G401.6 (cell line): ENCODE measurements around the gene HSH2D.
"Not testable (repeated sequence)": the region's sequence is repeated elsewhere in the genome, so short reads cannot be mapped to it uniquely, and the experiment has no call there.

Experiments used
- FAIRE-seq: peaks from 2 replicates; lab custom pipeline; 2012; peaks lifted over from hg19 to GRCh38; lab: Jason Lieb, UNC

Gene HSH2D

GRCh38 chr19:16119075-16119857, 24.2 kb upstream of the HSH2D start:
- not testable (repeated sequence) for FAIRE-seq

GRCh38 chr19:16121141-16121540, 22.3 kb upstream of the HSH2D start:
- FAIRE-seq: no peak

GRCh38 chr19:16121967-16122366, 21.5 kb upstream of the HSH2D start:
- no peak for FAIRE-seq

GRCh38 chr19:16124953-16125352, 18.5 kb upstream of the HSH2D start:
- no peak for FAIRE-seq

DNA sequence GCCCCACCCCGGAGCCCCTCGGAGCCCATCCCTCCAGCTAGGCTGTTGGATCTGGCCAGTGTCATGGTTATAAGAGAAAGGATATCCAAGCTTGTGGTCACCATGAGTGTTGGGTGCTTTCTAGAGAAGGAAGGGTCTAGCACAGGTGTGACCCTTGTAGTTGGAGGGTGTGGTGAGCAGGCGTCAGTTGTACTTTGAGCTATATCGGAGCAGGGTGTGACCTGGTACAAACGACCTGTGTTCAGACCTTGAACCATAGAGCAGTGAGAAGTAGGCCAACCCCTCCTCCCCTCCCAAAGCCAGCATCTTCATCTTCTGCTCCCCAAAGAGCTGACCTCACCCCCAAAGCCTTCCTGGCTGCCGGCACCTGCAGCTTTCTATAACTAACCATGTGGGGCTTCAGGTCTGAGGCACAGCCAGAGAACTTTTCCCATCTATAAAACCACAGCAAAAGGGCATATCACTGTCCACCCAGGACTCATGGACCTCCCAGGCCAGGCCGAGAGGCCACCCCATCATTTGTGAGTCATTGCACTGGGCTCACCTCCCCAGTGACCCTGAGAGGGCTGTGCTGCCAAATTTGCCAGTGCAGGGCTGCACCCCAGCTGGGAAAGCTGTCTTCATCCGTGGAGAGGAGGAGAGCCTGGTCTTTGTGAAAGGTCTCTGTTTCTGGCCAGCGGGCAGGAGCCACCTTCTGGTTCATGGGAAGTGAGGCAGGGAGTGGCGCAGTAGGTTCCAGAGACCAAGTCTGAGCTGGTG, 17.6 kb upstream of the HSH2D start:
- FAIRE-seq: no peak

GRCh38 chr19:16127080-16127479, 16.4 kb upstream of the HSH2D start:
- FAIRE-seq: no peak

GRCh38 chr19:16127776-16128371, 15.6 kb upstream of the HSH2D start:
- FAIRE-seq: no peak

DNA sequence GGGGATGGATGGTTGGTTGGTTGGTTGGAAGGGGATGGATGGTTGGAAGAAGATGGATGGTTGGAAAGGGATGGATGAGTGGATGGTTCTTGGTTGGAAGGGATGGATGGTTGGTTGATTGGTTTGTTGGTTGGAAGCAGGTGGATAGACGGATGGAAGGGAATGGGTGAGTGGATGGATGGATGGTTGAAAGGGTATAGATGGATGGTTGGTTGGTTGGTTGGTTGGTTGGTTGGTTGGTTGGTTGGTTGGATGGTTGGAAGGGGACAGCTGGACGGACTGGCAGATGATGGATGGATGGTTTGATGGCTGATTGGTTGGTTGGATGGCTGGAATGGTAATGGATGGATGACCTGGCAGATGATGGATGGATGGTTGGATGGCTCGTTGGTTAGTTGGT, 11.8 kb upstream of the HSH2D start:
- no peak for FAIRE-seq

DNA sequence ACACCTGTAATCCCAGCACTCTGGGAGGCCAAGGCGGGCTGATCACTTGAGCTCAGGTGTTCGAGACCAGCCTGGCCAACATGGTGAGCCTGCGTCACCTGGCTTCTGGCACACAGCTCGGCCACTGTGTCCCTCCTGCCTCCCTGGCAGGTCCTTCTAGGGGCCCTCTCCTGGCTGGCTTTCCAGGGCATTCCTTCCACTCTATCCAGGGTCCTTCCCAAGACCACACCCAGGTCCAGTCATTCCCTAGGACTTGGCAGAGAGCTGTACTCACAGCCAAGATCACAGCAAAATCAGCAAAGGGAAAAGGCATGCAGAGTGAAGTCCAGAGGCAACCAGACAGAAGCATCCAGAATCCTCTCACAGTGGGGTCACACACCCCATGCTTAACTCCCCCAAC, 9.7 kb upstream of the HSH2D start:
- FAIRE-seq: no peak

DNA sequence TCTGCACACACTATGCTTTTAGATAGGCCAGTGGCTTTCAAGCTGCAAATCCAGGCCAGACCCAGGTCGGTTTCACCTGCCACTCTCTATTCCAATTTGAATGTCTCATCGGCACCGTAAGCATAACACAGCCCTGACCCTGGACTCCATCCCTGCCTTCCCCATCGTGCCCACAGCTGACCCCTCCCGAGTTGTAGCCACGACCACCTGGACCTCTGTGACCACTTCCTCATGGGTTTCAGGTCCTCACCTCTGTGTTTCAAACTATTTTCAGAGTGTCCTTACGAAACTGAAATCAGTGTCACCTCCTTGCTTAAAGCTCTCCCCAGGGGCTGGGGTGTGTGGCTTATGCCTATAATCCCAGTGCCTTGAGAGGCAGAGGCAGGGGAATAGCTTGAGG, 9.0 kb upstream of the HSH2D start:
- FAIRE-seq: no peak

GRCh38 chr19:16135430-16136127, 7.9 kb upstream of the HSH2D start:
- FAIRE-seq: no peak

DNA sequence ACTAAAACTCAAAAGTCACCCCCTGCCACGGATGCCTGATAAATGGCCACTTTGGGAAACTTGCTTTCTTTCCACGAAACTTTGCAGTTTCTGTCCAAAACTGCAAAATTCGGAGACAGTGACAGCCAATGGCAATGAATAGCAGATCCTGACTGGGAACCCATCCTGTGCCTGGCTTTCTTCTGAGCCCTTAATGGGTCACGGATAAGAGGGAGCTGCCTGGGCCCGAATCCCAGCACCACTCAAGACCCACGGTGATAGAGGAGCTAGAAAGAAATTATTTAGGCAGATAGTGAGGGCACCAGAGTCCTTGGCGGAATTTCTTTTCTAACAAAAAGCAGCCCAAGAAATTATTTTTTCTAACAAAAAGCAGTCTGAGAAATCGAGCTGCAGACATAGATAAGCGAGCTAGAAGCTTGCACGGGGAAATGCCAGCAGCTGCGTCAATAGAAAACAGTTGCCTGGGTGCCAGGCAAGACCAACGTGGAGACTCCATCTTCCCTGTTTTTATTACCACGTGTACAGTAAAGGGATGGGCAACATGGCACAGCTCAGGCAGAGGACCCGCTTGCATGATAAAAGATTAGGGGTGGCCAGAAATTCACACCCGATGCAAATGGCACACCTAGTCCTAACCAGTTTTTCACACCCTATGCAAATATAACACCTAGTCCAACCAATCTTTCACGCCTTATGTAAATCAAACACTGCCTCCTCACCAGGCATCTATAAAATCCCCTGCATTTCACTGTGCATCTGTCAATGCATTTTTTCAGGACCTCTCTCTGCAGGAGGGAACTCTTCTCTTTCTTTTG, 7.1 kb upstream of the HSH2D start:
- no peak for FAIRE-seq

DNA sequence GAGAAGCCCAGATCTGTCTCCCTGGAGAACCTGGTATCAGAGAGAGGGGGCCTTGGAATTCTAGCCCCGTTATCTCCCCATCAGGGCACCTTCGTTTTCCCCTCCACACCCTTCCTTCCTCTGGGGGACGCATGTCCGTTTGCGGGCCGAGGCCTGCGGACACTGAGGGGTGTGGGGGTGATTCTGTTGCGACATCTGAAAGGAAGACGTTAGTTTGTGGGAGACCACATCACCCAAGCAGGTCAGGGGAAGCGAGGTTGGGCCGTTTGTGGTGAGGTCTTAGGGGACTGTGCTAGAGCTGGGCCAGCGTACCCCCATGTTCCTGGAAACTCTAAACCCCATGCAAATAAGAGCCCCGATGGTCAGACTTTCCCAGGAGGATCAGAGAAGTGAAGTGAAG, 3.7 kb upstream of the HSH2D start:
- FAIRE-seq: no peak

- FAIRE-seq: no peak
Observed at GRCh38 chr19:16141043-16141442, 2.4 kb upstream of the HSH2D start.

DNA sequence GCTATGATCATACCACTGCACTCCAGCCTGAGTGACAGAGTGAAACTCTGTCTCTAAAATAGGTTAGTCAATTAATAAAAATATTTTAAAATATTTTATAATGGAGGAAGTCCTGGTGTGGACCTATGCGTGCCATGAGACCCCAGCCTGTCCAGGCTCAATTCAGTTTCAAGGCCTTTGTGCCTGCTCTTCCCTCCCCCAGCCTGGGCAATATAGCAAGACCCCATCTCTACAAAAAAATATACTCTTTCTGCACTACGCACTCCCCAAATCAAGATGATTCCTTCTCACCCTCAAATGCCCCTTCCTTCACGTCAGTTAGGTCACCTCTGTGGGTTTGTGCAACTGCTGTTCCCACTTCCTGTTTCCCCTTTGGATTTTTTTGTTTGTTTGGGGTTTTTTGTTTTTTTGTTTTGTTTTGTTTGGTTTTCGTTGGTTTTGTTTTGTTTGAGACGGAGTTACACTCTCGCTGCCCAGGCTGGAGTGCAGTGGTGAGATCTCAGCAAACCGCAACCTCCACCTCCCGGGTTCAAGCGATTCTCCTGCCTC, 1.4 kb upstream of the HSH2D start:
- FAIRE-seq: no peak

GRCh38 chr19:16144216-16144581, 714 bp downstream of the HSH2D start:
- FAIRE-seq: no peak

- FAIRE-seq: no peak
Observed at GRCh38 chr19:16146112-16146511, 2.6 kb downstream of the HSH2D start.

GRCh38 chr19:16148443-16149229, 5.2 kb downstream of the HSH2D start:
- no peak for FAIRE-seq

DNA sequence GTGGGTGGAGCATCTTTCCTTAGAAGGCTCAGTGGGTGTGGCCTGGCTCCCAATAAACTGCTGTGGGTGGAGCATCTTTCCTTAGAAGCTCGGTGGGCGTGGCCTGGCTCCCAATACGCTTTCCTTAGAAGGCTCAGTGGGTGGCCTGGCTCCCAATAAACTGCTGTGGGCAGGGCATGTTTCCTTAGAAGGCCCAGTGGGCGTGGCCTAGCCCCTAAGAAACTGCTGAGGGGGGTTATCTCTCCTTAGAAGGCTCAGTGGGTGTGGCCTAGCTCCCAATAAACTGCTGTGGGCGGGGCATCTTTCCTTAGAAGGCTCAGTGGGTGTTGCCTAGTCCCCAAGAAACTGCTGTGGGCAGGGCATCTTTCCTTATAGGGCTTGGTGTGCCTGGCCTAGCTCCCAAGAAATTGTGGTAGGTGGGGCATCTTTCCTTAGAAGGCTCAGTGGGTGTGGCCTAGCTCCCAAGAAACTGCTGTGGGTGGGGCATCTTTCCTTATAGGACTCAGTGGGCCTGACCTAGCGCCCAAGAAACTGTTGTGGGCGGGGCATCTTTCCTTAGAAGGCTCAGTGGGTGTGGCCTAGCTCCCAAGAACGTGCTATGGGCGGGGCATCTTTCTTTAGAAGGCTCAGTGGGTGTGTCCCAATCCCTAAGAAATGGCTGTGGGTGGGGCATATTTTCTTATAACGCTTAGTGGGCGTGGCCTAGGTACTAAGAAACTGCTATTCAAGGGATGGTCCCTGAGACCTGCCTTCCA, 10.3 kb downstream of the HSH2D start:
- no peak for FAIRE-seq

DNA sequence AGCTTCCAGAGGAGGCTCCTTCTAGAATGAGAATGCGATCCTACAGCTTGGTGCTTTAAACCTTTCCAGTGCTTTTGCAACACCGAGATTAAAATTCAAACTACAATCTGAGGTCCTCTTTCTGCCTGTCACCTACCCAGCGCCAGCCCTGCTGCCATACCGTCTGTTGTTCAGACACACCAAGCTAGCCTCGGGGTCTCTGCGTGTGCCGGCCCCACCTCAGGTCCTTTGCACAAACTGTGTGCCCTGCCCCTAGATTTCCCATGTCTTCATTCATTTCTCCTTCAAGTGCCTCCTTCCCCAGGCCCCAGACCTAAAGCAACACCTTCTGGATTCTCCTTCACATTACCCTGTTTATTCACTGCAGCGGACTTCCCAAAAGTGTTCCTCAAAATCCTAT, 11.1 kb downstream of the HSH2D start:
- FAIRE-seq: no peak
